HG03575 (cell line): ENCODE data around the gene GSTA5.
"Not testable (repeated sequence)": the region's sequence is repeated elsewhere in the genome, so short reads cannot be mapped to it uniquely, and the experiment has no call there.

Source experiments
- ATAC-seq: cut with Tn5 transposase; IDR thresholded peaks from one replicate; pipeline ENCODE4 v1.9.1; 2021; ENCODE audit not compliant: unreplicated experiment, insufficient number of reproducible peaks, low FRiP score; ENCODE audit errors: extremely low read depth

Gene GSTA5

GRCh38 chr6:52840763-52841585, at the start of gene GSTA5:
TSS of gene GSTA5 (minus strand) at chr6:52840813.
- ATAC-seq: no peak

DNA sequence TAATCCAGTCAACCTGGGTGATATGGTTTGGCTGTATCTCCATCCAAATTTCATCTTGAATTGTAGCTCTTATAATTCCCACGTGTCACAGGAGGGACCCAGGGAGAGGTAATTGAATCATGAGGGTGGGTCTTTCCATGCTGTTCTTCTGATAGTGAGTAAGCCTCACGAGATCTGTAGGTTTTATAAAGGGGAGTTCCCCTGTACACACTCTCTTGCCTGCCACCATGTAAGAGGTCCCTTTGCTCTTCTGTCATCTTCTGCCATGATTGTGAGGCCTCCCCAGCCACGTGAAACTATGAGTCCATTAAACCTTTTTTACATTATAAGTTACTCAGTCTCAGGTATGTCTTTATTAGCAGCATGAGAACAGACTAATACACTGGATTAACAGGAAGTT, 49.4 kb upstream of the GSTA5 start:
- no peak for ATAC-seq

DNA sequence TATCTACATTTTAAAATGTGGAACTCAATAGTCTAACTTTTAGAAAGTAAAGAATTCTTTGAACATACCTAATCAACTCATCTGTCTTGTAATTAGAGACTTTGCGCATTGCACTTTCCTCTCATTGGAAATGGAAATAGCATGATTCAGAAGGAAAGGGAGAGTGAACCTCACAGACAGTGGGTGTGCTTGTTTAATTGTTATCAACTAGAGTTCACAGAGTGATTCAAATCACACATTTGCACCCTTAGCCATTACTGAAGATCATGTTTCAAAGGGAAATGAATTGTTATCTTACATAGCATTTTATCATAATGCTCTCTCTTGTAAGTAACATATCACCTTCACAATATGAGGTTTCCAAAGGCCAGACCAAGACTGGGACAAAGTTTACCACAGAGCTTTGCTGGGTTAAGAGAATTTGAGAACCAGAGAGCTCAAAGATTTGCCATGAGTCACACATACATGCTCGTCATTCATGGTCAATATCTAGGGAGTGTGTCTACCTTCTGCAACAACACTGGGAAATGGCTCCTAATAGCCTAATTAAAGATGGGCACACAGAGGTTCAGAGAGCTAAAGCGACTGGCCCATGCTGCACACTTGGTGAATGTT, 47.4 kb upstream of the GSTA5 start:
- no peak for ATAC-seq

DNA sequence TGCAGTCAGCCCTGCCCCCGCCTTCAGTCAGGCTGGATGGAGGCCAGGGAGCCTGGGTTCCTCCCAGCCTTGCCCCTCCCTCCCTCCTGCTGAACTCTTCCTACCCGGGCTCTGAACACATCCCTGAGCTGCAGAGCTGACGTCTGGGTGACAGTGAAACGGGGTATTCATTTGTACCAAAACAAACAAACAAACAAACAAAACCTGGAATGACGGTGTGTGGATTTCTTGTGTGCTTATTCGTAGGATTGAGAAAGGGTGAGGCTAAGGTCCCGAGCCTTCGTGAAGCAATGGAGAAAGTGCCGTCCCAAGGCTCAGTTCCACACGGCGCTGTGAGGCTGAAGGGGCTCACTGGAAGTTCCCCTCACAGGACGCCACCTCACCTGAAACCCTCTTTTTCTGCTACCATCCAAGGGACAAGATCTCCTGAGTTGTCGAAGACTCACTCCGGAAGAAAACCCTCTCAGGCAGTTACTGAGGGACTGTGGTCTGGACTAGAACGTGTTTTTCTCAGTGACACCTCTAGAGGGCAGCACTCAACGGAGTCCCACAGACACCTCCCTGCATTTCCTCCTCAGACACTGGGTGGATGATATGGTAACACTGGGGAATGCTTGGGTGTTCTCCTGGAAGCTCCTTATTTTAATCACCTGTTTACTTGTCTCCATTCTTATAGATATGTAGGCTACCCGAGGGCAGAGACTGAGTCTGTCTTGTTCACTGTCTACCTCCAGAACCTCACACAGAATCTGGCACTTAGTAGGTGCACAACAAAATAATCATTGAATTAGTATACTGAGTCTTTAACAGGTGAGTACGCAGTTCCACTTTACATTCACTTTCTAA, 41.6 kb upstream of the GSTA5 start:
- peak; percentile 93 for ATAC-seq

DNA sequence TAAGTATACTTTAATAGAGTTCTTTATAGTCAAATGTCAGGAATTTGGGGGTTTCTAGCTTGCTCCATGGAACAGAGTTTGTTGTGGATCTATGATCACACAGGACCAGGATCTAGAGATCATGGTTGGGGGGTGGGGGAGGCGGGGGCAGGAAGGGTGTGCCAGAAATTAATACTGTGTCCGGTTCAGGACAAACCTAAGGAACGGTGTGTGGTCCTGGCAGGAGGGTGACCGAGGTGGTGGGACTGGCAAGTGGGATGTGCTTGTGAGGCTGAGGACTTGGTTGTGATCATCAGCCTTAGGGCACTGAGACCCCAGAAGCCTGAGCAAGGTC, 41.0 kb upstream of the GSTA5 start:
- ATAC-seq: no peak

GRCh38 chr6:52877786-52878185, 37.2 kb upstream of the GSTA5 start:
- no peak for ATAC-seq

DNA sequence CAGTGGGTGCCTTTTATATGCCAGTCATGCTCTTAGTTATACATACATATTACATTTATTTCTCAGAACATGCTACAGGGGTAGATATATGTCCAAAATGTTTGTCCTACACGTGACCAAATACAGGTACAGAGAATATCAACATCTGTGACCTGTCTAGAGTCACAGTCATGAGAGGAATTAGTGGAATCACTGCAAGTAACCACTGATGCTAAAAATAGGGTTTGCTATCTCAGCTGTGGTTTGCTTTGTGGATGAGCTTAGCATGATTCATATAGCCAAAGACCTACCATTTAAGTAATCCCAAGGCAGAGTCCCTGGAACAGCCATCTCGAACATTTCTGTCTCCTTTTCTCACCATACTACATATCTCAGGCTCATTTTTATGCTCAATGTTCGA, 36.6 kb upstream of the GSTA5 start:
- no peak for ATAC-seq

- ATAC-seq: no peak
Measured at GRCh38 chr6:52876056-52876787, 35.6 kb upstream of the GSTA5 start.

GRCh38 chr6:52872031-52872430, 31.4 kb upstream of the GSTA5 start:
- ATAC-seq: no peak

- ATAC-seq: no peak
Measured at GRCh38 chr6:52871621-52872020, 31.0 kb upstream of the GSTA5 start.

- not testable (repeated sequence) for ATAC-seq
Measured at GRCh38 chr6:52870335-52871091, 29.9 kb upstream of the GSTA5 start.

DNA sequence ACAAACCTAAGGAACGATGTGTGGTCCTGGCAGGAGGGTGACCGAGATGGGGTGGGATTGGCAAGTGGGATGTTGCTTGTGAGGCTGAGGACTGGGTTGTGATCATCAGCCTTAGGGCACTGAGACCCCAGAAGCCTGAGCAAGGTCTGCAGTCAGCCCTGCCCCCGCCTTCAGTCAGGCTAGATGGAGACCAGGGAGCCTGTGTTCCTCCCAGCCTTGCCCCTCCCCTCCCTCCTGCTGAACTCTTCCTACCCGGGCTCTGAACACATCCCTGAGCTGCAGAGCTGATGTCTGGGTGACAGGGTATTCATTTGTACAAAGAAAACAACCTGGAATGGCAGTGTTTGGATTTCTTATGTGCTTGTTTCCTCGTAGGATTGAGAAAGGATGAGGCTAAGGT, 28.3 kb upstream of the GSTA5 start:
- not testable (repeated sequence) for ATAC-seq

DNA sequence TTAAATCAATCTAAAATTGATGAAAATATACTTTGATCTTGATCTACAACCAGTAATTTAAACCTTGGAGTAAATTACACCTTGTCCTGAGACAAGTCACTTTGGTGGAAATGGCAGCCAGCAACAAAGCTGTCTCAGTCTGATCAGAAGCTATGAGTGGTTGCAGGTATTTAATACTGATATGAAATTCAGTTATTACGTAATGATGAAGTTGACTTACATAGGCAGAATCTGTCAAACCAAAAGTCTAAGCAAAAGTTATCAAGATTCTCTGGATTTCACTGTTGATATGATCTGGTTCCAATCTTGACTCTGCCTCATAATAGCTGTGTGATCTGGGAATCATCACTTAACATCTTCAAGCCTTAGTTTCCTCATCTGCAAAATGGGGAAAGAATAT, 27.6 kb upstream of the GSTA5 start:
- ATAC-seq: no peak

GRCh38 chr6:52861151-52861550, 20.5 kb upstream of the GSTA5 start:
- not testable (repeated sequence) for ATAC-seq

- no peak for ATAC-seq
Measured at GRCh38 chr6:52858416-52858815, 17.8 kb upstream of the GSTA5 start.

DNA sequence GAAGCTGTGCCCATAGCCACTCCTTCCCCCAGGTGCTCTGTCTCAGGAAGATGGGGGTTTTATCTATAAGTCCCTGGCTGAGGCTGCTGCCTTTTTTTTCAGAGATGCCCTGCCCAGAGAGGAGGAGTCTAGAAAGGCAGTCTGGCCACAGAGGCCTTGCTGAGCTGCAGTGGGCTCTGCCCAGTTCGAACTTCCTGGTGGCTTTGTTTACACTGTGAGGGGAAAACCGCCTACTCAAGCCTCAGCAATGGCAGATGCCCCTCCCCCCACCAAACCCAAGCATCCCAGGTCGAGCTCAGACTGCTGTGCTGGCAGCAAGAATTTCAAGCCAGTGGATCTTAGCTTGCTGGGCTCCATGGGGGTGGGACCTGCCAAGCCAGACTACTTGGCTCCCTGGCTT, 15.5 kb upstream of the GSTA5 start:
- ATAC-seq: not testable (repeated sequence)

GRCh38 chr6:52849137-52849536, 8.5 kb upstream of the GSTA5 start:
- no peak for ATAC-seq

DNA sequence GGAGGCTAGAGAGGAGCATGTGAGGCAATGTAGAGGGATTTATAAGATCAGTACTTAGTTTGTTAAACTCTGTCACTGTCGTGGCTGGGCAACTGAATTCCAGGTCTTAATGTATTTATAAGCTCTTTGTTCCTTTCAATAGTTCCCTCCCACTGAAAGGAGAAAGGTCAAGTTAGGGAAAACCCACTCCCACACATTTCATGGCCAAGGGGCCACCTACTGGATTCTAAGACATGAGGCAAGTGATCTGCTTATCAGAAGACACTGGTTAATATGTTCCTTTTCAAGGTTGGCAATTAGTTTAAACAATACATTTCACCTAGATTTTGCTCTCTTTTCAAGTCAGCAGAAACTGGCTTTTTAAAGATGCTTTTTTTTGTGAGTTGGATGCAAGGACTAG, 5.4 kb upstream of the GSTA5 start:
- no peak for ATAC-seq

DNA sequence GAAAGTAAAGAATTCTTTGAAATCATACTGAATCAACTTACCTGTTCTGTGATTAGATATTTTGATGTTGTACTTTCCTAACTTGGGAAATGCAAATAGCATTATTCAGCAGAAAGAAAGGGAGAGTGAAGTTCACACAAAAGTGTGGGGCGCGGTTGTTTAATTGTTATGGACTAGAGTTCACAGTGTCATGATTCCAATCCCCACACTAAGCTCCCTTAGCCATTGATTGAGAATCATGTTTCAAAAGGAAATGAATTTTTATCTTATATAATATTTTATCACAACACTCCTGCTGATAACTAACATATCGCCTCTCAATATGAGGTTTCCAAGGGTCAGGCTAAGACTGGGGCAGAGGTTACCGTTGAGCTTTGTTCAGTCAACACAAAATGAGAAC, 3.0 kb upstream of the GSTA5 start:
- no peak for ATAC-seq
